HG03342 (cell line): ENCODE measurements around the gene EIF2A.
A peak's percentile ranks its signal among the peaks of the same experiment; 100 is the strongest.
"Not testable (repeated sequence)": the region's sequence is repeated elsewhere in the genome, so short reads cannot be mapped to it uniquely, and the experiment has no call there.

Experiments used
- ATAC-seq: cut with Tn5 transposase; IDR thresholded peaks from one replicate; pipeline ENCODE4 v1.9.1; 2021; ENCODE audit warnings: mild to moderate bottlenecking, moderate library complexity; ENCODE audit not compliant: unreplicated experiment

EIF2A gene

GRCh38 chr3:150600647-150601530 is 54.3 kb downstream of the EIF2A start:
- not testable (repeated sequence) for ATAC-seq

- ATAC-seq, result peak; percentile 6
Observed at GRCh38 chr3:150602426-150603152, 56.0 kb downstream of the EIF2A start.

DNA sequence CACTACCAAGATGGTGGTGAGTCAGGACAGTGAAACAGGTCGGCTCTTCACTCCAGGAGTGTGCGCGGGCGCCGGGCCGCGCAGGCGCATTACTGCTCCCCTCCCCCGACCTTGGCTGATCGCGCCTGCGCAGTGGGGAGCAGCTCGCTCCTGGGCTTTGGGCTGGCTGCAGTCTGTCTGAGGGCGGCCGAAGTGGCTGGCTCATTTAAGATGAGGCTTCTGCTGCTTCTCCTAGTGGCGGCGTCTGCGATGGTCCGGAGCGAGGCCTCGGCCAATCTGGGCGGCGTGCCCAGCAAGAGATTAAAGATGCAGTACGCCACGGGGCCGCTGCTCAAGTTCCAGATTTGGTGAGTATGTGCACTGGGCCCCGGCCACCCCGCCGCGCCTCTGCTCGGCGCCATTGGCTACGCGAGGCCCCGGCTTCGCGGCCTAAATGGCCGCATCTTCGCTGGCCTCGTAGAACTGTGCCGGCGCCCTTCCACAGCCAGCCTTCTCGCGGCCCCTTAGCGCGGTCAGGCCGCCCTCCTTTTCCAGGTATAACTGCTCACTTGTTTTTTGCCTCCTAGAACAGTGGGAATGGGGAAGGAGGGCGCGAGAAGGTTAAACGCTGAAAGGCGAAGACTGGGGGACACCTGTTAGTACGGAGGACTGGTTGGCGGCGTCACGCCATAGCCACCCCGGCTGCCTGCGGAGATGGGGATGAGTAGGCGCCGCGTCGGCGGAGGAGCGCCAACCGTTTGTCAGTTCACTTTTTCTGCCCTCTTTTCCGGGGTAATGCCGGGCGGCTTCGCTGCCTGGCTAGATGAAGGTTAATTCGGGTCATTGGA is 56.8 kb downstream of the EIF2A start, which contains the start of gene SELENOT:
TSS of gene SELENOT (plus strand) at position 169 of the 827 bp plus-strand sequence. CDS start at position 211, 42 bp downstream.
- peak; percentile 58 for ATAC-seq

- ATAC-seq, result peak; percentile 1
Observed at GRCh38 chr3:150603980-150604319, 57.4 kb downstream of the EIF2A start.

DNA sequence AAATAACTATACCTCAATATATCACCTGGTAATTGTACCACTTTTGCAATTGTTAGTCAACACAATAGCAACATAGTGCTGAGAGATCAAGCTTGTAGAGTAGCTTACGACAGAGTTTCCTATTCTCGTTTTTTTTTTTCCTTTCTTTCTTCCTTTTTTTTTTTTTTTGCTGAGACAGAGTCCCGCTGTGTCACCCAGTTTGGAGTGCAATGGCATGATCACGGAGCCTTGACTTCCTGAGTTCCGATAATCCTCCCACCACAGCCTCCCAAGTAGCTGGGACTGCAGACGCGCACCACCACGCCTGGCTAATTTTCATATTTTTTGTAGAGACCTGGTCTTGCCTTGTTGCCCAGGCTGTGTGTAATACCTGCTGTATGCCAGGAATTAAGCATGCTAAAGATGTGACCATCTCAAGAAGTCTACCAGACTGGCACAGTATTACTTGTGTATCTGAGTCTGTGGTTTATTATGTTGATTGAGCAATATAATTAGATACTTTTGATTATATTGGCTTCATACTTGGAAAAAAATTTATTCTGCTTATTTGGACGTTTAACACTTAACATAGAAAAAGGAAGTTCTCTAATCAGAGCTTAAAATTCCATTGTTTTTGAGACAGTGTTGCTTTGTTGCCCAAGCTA is 59.5 kb downstream of the EIF2A start:
- ATAC-seq, result no peak

DNA sequence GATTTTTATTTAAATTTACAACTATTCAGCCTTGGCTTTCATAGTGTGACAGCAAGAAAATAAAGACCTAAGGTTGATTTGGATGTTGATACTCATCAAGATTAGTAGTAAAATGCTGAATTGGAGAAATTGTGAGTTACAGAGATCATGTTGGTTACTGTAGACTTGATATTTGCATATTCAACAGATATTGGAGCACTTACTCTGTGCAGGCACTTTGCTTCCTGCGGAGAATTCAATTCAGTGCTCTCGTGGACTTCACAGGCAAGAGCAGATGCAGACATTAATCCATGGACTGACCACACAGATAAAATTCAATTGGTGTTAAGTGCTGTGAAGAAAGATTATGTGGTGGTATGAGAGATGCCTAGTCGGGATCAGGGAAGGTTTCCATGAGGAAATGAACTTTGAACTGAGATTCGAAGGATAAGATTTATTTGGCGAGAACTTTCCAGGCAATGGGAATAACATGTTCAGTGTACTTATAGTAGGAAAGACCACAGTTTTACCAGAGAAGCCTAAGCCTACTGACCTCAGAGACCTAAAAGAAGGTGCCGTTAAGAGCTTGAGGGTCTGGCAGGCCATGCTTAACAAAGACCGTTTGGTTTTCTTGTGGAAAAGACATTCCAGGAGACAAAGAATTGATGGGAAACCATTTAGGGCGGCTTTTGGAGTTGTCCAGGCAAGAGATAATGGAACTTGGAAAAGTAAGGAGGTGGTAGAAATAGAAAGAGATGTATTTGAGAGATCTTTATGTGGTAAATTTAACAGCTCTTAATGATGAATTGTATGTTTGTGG is 60.9 kb downstream of the EIF2A start:
- ATAC-seq, result no peak

GRCh38 chr3:150609988-150610387 is 63.4 kb downstream of the EIF2A start:
- ATAC-seq, result no peak

- ATAC-seq, result no peak
Observed at GRCh38 chr3:150610785-150611184, 64.2 kb downstream of the EIF2A start.

GRCh38 chr3:150611666-150612065 is 65.1 kb downstream of the EIF2A start:
- no peak for ATAC-seq

- no peak for ATAC-seq
Observed at GRCh38 chr3:150612494-150612893, 65.9 kb downstream of the EIF2A start.

GRCh38 chr3:150613034-150613433 is 66.4 kb downstream of the EIF2A start:
- ATAC-seq, result no peak

- ATAC-seq, result no peak
Observed at GRCh38 chr3:150613709-150614480, 67.3 kb downstream of the EIF2A start.

GRCh38 chr3:150620002-150620689 is 73.6 kb downstream of the EIF2A start:
- no peak for ATAC-seq

- ATAC-seq, result not testable (repeated sequence)
Observed at GRCh38 chr3:150622955-150623354, 76.4 kb downstream of the EIF2A start.

- no peak for ATAC-seq
Observed at GRCh38 chr3:150623945-150624344, 77.4 kb downstream of the EIF2A start.

DNA sequence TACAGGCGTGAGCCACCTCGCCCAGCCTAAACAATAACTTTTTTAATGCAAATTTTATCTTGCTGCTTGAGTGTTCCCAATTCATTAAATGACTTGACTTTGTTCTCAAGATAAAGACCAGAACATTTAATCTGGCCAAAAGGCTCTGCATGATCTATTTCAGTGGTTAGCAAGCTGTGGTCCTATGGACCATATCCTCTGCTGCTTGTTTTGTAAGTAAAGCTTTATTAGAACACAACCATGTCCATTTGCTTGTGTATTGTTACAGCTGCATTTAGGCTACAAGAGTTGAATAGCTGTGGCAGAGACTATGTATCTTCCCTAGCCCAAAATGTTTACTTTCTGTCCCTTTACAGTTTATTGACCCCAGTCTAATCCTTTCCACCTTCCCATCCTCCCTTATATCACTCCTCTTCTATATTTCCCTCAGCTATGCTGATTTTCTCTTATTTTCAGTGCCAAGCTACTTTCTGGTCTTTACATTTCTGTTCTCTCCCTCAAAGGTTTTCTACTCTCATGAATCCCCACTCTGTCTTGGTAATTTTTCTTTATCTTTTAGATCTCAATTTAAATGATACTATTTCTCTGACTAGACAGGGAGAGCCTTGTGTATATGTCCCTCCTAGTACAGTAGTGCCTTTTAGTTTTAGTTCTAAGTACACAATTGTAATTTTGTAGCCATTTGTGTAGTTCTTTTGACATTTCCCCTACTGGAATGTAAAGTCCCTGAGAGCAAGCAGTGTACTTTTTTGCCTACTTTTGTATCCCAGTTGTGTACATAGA is 79.8 kb downstream of the EIF2A start:
- no peak for ATAC-seq

- no peak for ATAC-seq
Observed at GRCh38 chr3:150627557-150627956, 81.0 kb downstream of the EIF2A start.
